GM19099 (cell line): Measurements from ENCODE around the gene SYPL1.
A peak's percentile ranks its signal among the peaks of the same experiment; 100 is the strongest.

Source experiments
- POLR2A ChIP-seq: IDR thresholded peaks from 3 replicates; pipeline ENCODE4 v1.6.1; 2011; ENCODE audit warnings: low read depth; ENCODE audit not compliant: insufficient read length; ENCODE audit errors: extremely low read depth

Gene SYPL1

DNA sequence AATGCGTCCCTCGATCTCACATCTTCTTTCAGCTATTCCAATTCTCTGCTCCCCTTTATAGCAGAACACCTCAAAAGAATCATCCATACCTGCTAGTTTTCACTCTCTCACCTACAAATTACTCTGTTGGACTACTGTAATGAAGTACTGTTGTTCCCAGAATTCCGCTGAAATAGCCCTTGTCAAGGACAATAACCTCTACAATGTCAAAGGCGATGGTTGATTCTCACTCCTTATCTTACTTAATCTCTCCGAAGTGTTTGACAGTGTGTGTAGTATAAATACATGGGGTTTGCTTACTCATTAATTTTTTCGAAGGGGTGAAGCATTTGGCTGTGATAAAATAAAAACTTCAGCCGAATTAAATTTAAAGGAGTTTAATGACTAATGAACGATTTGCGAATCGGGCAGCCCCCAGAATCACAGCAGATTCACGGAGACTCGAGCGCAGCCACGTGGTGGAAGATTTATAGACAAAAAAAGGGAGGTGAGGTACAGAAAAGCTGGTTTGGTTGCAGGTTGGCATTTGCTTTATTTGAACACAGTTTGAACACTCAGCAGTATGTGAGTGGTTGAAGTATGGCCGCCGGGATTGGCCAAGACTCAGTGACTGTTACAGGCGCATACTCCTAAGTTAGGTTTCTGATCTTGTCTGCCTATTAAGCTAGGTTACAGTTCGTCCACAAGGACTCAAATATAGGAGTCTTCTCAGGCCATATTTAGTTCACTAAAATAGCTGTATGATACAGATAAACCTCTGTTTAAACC lies 29.8 kb downstream of the SYPL1 start:
- TF ChIP-seq POLR2A = no peak

DNA sequence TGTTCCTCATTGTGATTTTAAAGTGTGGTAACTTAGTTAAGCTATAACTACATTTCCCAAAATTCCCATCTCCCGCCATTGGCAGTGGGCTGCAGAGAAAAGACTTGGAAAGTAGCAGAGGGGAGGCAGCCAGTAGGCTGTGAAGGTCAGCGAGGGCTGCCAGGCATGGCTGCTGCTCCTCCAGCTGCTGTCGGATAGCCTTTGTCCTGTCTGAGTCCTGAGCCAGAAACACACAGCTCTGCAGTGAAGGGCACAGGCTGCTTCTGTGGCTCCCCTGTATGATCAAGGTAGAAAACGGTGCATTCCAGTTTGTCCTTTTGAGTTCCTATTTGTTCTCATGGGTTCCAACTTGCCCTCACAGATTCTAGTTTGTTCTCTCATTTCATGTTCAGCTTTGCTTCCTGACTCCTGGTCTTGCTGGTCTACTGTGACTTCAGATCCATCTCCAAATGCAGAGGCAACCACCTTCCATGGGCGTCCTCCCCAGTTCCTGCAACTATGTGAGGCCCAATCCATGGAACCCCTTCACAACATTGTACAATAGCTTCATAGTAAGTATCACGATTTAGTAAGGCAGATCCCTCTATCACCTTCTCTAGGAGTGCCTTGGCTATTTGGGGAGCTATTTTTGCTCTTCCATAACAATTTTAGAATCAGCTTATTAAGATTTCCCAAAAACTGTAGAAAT lies 31.7 kb downstream of the SYPL1 start:
- no peak for TF ChIP-seq POLR2A

DNA sequence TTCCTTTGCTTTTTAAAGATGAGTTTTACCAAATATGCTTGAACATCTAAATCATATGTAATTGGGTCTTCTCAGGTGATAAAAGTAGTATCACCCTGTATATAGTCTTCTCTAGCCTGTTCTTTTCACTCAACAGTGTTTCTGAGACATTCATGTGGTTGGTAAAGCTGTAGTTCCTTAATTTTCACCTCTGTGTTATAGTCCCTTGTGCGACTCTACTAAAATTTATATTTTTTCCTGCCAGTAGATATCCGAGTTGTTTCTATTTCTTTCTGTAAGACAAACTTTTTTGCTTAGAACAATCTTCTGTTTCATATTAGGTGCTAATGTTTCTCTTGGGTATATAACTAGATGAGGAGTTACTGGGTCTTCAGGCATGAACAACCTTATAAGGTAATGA lies 35.6 kb downstream of the SYPL1 start:
- TF ChIP-seq POLR2A = no peak

DNA sequence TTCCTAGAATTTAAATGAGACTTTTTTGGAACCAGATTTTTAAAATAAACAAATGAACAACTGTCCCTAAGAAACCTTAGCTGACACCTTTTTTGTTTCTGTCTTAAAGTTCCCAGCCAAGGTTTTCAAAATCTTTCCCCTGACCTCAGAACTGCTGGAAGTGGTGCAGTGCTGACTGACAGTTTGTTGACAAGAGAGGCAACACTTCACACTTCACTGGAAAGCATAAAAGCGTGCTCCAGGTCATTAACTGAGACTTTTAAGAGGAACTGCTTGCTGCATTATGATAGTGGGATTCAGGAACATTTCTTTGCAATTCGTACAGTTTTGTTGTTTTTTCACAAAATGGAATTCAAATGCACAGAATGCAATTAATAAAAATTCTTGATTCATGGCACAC lies 36.2 kb downstream of the SYPL1 start:
- no peak for TF ChIP-seq POLR2A

DNA sequence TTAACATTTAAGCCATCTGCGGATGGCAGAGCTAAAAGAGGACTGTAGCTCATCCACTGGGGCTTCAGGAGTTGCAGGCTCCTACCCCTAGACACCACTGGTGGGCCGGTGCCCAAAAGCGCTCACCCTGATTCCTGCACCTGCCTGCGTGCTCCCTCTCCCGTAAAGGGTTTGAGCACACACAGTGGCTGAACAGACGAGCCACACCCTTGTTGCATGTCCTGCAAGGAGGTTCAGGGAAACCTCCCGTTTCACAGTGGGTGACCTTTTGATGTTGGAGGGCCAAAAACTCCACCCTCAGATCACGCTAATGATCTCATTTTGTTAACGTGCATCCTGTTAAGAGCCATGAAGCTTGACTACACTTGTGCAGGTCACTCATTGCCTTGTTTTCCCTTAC lies 37.9 kb downstream of the SYPL1 start:
- TF ChIP-seq POLR2A = no peak

DNA sequence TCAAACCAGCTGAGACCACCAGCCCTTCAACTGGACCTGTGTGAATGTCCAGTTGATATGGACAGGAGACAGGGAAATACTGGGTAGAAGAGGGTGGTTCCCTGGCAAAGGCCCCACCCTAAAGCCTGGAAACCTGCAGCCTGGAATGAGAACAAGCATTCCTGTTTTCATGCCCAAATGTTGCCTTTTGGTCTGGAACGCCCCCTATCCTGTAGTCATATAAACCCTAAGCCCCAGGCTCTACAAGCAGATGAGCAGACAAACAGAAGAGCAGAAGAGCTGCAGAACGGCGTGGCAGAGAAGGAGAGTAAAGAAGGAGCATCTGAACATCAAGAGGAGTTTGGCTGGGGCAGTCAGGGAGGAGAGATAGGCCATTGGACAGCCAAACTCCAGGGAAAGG lies 38.4 kb downstream of the SYPL1 start:
- TF ChIP-seq POLR2A = no peak

DNA sequence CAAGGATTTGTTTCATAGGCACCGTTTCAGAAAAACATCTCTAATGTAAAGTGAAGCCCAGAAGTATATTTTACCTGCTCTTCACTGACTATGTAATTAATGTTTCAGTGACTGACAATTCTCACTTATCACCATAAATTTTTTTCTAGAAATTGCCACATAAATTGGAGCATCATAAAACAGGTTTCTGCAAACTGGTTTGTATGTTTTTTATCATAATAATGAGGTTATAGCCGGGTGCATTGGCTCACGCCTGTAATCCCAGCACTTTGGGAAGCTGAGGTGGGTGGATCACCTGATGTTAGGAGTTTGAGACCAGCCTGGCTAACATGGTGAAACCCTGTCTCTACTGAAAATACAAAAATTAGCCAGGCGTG lies 39.4 kb downstream of the SYPL1 start:
- no peak for TF ChIP-seq POLR2A

DNA sequence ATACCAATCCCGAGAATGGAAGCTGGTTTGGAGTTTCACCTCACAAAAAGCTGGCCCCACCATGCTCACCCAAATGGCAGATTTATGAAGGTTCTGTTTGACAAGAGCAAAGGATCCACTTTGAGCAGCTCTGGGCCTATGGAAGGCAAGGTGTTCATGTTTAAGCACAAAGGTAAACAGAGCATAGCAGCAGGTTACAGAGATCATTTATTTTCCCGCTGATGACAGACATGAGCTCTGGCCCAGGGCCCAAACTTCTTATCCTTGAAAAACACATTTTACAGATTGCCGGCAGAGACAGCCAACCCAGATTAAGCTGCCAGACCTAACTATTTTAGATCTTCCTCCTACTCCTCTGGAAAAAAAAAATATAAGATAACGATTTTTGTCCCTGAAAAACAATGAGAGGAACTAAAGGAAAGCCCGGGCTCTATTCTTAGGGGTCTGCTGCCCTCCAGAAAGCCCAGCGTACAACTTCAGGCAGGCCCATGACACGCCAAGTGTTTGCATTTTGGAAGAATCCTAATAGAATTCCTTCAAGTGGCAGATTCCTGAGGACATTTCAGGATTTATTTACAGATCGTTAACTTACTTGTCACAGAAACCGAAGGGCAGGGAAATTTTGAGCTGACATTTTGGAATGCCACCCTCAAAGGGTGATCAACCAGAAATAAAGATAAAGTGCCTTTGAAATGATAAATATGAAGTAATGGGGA lies 40.0 kb downstream of the SYPL1 start:
- no peak for TF ChIP-seq POLR2A

DNA sequence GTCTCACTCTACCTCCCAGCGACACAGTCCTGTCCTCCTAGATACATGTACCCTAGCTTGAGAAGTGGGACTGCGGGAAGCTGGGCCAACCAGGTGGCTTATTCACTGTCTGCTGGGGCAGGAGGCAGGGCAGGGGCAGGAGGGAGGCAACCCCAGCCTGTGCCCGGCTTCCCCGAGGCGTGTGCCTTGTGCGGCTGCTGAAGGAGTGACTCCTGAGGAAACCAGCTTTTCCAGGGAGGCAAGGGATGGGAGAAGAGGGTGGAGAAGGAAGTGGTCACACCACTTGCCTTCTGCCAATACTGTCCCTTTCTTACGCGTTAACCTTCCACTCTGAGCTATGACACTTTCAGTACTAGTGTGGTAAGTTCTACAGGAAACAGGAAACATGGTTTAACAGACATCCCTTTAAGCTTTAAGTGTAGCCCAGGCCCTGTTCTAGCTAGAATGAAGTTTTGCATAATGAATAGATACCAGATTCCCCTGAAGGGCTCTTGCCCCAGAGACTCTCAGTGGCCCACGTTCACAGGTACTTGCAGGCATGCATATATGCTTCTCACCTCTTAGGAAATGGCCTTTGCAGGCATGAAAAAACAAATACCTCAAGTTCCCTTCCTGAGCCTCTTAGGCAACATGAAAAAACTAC lies 40.6 kb downstream of the SYPL1 start:
- TF ChIP-seq POLR2A = peak; percentile 54

DNA sequence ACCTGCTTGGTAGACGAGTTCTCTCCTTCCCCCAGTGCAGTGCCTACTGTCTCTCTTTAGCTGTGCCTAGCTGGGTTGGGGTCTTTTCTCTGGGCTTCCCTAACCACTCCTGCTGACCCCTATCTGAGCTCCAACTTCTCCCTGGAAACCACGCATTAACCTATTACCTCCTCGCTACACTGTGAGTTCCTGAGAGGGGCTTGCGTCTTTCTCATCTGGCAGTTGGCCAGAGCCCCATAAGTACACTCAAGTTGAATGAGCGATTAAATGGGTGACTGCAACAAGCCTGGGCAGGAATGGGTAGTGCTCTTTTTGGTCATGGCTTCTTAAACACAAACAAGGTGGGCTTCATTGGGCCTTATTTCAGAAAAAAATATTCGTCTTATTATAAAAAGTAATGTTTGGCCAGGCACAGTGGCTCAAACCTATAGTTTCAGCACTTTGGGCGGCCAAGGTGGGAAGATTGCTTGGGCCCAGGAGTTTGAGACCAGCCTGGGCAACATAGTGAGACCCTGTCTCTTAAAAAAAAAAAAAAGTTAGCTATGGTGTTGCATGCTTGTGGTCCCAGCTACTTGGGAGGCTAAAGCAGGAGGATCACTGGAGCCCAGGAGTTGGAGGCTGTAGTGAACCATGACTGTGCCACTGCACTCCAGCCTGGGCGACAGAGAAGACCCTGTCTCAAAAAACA lies 41.4 kb downstream of the SYPL1 start:
- TF ChIP-seq POLR2A = no peak

DNA sequence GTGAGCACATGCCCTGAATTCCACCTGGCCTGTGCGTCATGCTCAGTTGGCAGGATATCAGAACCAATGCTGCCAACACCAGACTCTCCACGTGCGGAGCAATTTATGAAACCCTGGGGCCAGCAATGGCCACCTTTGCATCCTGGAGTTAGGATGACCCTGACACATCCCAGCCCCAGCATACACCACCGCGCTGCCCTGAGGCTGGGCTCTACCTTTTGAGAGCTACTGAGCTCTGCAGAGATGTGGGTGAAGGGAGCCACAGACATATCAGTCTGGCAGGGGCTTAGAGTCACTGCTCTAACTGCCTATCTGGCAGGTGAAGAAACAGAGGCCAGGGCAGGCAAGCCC lies 41.9 kb downstream of the SYPL1 start:
- TF ChIP-seq POLR2A = no peak

DNA sequence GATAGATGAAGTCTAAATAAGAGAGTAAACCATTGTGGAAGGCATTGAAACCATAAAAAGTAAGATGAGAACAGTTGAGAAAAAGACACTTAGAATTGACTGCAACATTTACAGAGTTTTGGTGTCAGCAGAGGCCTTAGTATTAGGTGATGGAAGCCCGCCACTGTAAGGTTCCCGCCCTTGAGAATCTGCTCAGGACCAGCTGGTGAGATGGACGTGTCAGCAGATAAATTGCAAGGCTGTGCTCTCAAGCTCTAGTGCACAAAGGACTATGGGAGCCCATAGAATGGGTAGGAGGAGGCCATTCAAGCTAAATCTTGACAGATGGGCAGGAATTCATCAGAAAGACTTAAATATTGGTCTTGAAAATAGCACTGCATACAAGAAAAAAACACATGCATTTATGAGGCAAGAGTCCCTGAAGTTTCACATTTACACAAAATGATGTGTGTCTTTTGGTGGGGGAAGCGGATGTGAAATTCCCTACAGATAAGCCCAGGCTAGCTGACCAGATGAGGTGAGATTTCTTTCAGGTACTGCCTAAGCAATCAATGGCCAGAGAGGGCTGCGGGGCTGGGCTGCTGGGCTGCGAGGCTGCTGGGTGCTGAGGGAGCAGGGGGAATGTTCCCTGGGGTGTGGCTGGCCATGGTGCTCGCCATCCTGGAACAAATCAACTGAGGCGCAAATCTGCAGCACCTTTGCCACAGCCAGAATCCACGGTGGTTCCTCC lies 42.5 kb downstream of the SYPL1 start:
- TF ChIP-seq POLR2A = no peak

DNA sequence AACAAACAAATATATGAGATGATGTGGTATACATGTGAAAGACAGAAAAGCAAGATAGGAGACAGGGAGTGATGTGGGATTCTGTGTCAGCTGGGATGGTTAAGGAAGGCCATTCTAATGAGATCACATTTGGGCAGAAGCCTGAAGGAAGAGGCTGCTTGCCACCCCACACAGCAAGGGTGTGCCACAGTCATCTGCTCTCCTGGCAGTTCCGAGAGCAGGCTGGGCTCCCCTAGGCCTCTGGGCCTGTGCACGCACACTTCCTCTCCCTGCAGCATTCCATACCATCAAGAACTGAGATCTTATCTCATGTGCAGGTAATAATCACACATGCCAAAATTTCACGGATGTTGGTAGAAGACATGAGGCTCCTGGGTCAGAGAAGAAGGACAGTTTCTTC lies 43.1 kb downstream of the SYPL1 start:
- no peak for TF ChIP-seq POLR2A

DNA sequence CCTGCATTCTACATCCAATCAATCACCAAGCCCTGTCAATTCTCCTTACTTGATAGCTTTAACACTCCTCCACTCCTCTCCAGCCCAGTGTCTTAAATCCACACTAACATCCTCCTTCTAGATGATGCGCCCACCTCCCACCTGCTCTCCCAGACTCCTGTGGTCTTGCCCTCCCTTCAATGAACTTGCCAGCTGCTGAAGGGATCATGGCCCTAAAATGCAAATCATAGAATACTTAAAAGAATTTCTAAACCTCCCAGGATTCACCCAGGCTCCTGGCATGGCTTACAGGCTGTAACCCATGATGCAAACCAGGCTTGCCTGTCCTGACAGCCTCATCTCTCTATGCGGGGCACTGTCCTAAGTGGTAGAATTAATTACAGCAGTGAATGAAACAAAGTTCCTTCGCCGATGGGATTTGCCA lies 43.6 kb downstream of the SYPL1 start:
- no peak for TF ChIP-seq POLR2A
